ENCODE results near the gene GRIK2.

The GRIK2 gene

DNA sequence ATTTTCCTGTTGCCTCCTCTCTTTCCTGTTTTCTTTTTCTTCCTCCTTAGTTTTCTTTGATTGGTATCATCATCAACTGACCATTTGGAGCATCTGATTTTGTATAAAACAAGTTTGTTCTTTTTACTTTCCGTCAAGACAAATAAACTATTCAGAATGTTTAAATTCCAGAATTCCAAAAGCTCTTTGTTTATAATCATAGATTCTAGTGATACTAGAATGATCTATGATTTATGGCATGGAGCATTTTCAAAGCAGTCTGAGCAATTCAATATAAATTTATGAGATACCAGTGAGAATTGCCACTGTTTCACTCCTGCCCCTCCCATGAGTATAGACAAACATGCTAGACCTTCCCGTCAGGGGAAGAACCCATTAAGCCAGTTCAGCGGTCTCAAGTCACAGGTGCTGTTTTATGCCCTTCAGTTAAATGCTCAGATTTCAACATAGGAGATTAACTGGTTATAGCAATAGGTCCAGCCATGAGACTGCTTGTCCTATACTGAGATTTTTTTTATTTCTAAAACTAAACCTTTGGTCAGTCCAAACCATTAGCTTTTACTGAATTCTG lies 60.7 kb downstream of the GRIK2 start:
- no peak for DNase-seq

GRCh38 chr6:101458336-101458735 lies 64.8 kb downstream of the GRIK2 start:
- DNase-seq, result no peak

GRCh38 chr6:101458826-101459225 lies 65.3 kb downstream of the GRIK2 start:
- no peak for DNase-seq

DNA sequence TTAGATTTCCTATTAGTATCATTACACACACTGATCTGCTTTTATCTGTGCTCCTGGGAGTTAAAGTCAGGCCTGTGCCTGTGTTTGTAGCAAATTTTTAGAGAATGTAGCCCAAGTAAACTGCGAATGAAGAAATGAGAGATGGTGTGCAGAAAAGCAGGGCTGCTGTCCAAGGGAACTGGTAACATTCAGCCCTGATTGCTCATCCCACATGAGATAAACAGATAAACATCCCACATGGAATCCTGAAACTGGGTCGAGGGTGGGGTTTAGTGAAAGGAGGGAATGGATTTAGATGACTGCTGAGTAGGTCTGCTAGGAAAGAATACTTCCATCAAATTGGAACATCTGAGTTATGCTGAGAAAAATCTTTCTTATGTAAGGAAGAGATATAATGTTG lies 69.1 kb downstream of the GRIK2 start:
- DNase-seq, result no peak

GRCh38 chr6:101465863-101466262 lies 72.4 kb downstream of the GRIK2 start:
- no peak for DNase-seq

DNA sequence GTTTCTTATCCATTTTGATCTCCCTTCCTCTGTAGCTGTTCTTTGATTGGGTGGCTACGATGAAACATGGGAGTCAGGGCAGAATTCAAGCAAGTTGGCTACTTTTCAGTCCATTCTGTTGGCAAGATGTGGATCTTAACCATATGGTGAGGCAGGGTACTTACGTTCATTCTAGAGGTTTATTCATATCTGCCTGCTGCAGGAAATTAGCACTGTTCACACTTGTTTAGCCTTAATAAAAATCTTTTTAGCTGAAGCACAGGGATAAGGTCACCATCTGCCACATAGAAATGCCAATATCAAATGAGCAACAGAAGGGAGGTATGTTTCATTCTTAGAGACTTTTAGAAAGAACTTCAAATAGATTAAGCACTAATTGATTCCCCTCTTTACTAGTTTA lies 83.9 kb downstream of the GRIK2 start:
- no peak for DNase-seq

DNA sequence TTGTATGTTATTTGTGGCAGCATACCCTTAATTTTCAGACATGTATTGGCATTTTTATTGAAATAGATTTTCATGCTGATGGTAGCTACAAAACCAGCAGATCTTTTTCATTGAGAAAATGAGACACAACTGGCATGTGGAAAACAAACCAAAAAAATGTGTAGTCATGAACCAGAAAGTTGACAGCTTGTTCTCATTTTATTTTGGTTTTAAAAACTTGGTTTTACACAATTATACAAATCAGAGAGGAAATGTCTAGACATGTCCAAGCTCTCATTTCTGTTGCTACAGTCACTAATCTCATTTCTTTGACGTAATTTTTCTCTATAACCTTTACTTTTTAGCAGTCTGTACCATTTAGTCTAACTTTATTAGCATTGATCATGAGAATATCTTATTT lies 85.4 kb downstream of the GRIK2 start:
- DNase-seq, result no peak

DNA sequence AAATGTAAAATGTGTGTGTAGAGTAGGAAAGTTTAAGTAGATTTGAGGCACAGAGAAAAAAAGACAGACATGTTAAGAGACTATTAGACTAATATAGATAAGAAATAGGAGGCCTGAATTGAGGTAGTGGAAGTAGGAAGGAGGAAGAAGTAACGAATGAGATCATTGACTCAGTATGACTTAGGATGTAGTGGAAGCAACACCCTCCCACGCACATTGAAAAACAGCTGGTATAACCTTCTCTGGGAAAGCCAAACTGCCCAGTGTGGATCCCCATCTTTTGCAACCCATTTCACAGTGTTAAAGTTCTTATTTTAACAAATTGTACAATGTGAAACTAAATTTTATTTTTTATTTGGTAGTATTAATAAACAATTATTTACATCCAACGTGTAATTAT lies 89.1 kb downstream of the GRIK2 start:
- no peak for DNase-seq

GRCh38 chr6:101484781-101485180 lies 91.3 kb downstream of the GRIK2 start:
- no peak for DNase-seq

- DNase-seq, result no peak
These were observed 92.6 kb downstream of the GRIK2 start for GRCh38 chr6:101486124-101486523.

GRCh38 chr6:101486726-101487125 lies 93.2 kb downstream of the GRIK2 start:
- DNase-seq, result no peak

DNA sequence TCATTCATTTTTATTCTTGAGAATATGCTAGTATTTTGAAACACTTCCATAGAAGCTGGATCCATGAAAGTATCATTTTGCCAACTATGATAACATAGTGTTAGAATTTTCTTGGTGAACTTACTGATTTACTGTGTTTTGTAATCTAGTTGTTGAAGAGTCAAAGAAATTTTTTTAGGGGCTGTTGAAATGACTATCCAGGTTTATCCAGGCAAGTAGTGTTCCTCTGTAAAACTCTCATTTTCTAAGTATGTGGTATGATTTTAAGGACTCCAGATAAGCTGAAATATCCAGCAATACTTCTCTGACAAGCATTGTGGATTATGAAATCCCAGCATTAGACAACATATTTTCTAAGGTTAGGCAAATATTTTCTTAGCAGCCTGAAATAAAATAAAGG lies 95.9 kb downstream of the GRIK2 start:
- DNase-seq, result no peak

DNA sequence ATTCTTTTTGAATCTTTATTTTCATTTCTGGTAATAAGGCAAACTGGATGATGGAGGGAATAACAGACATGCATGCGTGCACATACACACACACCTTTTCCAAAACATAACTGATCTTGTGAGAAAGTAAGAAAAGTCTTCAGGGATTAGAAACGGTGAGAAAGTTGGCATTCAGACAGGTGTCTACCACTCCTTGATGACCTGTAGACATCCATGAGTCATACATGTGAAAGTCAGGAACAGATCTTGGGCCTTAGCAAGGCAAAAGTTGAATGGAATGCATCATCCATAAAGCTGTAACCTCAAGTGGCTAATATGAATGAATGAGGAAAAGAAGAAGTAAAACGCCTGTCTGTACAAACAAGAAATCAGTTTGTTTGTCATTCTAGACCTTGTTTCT lies 97.3 kb downstream of the GRIK2 start:
- no peak for DNase-seq

DNA sequence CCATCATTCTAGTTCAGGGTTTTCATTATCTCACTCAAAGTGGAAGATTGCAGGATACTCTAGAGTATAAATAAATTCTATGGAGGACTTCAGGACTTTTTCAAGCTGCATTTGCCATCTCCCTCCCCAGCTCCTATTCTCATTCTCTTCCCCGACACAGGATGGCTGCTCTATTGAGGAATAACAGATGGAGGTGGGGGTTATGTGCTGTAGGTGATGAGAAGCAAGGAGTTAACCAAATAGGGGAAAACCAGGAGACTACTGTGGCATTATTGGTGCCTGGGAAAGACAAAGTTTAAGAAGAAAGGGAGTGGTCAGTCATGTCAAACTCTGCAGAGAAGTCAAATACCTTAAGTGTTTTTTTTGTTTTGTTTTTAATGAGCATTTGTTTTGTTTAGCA lies 109.3 kb downstream of the GRIK2 start:
- DNase-seq, result no peak

GRCh38 chr6:101509536-101509935 lies 116.0 kb downstream of the GRIK2 start:
- no peak for DNase-seq

DNA sequence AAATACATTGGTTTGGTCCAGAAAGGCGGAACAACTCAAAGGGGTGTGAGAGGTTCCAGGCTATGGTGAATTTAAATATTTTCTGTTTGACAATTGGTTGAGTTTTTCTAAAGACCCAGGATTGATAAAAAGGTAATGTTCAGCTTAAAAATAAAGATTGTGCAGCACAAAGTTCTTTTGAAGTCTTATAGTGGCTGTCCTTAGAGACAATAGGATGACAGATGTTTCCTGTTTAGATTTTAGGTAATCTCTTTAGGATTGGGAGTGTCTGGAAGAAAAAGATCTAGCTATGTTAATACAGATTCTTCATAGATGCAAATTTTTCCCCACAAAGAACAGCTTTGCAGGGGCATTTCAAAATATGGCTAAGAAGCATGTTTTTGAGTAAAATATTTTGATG lies 119.7 kb downstream of the GRIK2 start:
- no peak for DNase-seq

GRCh38 chr6:101516578-101516977 lies 123.1 kb downstream of the GRIK2 start:
- no peak for DNase-seq

DNA sequence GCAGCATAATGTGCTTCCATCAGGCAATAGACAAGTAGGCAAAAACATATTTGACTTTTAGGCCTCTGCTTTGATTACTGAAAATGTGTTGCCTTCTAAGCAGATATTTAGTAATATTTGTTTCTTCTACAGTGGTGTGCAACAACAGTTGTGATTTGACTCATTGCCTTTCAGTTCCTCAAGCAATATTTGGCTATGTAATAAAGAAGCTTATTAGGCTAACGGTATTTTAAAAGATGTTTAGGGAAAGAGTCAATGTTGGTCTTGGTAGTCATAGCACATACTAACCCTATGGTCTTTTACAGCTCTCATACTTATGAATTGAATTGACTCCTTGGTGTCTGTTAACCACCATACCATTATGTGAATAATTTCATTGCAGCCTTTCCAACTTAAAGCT lies 124.1 kb downstream of the GRIK2 start:
- no peak for DNase-seq

GRCh38 chr6:101522254-101522653 lies 128.7 kb downstream of the GRIK2 start:
- DNase-seq, result no peak

- DNase-seq, result no peak
These were observed 134.0 kb downstream of the GRIK2 start for GRCh38 chr6:101527467-101527866.

DNA sequence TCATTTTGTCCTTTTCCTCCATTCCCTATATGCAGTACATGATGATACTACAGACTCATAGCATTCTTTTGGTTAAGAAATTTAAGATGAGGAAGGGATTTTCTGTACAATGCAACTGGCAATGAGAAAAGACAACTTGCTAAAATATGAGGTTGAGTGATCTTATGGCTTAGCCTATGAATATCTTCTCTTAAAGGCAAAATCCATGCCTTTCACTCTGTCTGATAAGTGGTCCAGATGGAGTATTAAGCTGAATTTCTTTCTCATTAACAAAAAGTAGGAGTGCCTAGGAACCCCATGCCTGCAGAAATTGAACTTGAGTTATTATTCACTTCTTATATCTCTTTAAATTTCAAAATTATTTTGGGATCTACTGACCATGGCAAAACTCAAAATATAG lies 135.3 kb downstream of the GRIK2 start:
- no peak for DNase-seq

DNA sequence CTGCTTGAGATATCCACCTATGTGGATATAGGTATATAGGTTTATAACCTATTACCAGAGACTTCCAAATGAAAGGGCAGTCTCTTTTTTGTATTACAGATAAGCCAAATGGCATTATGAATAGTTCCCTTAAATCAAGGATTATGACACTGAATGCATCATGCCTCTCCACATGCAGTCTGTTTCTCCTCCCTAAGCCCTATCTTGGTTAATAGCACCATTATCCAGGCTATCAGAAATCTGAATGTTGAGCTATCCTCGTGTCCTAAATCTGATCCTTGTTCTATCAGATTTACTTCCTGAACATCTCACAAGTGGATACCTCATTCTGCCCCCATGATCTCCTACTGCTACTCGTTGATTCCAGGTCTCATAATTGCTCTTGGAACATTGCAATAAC lies 138.0 kb downstream of the GRIK2 start:
- DNase-seq, result no peak

GRCh38 chr6:101534386-101534785 lies 140.9 kb downstream of the GRIK2 start:
- DNase-seq, result no peak

- DNase-seq, result no peak
These were observed 141.3 kb downstream of the GRIK2 start for GRCh38 chr6:101534821-101535220.
